Measurements from ENCODE around the gene EPHB1.

Gene EPHB1

DNA sequence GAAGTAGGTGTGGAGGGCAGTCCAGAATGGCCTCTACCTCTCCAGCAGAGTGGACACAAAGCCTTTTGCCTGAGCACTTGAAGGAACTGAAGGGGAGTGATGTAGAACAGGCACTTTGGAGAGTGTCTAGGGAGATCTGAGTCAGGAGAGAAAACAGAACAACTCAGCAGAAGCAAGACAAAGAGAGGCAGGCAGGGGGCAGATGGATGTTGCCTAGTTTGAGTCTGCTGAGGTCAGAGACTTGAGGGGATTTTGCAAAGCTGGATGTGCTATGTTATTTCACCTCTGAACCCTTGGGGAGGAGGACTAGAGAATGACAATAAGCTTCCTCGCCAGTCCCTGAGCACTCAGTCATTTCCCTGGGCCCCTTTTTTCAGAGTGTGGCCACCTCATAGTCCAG, 366.4 kb downstream of the EPHB1 start:
- no peak for DNase-seq (ENCODE audit: low spot score)

DNA sequence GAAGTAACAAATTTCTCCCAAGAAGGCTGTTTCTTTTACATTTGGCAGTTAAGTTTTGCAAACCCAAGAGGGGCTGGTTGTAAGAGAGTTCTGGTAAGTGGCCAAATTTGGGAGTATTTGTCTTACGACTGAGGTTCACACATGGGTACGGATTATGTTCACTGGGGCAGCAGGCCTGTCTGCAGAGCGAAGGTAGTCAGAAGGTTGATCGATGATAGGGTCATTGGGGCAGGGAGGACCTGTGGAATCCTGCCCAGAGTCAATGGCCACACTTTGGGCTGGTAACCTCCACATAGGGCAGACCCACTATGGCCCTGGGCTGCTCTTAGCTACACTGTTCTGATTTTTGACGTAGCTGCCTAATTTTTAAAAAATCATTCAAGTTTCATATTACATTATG, 368.6 kb downstream of the EPHB1 start:
- no peak for DNase-seq (ENCODE audit: low spot score)

DNA sequence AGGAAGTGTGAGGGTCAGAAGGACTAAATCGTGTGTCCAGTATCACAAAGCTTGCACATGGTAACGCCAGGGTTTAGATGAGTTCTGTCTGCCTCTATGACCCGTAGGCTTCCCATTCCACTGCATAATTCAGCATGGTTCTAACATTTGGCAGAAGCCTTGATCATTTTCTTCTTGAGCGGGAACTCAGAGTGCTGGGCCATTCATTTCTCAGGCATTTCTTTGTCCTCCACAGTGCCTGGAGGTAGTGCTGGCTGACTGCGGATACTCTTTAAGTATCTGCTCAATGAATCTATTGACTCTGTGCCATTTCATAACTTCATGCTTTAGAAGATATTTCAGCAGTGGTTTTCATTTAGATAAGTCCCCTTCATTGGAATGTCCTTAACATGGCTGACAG, 370.2 kb downstream of the EPHB1 start:
- no peak for DNase-seq (ENCODE audit: low spot score)

DNA sequence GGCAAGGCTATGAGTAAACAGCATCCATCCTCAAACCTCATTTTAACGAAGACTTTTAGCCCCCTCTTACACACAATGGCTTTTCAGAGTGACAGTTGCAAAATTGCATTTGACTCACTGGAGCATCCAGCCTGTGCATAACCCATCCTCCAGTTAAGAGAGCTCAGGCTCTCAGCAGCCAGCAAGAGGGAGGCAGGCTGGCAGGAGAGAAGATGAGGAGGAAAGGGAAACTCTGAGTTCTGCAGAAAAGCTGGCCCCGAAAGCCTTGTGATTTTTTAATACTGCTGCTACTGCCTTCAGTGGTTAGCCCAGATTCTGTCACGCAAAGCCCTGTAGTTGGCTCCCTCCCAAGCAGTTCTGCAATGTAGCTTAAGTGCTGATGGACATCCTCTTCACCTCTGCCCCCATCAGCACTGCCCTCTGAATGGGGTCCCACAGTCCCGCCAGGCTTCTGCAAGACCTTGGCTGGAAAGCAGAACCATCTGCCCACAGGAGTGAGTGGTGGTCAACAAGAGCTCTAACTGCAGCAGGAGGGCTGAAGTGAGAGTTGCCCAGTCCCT, 371.3 kb downstream of the EPHB1 start:
- no peak for DNase-seq (ENCODE audit: low spot score)

DNA sequence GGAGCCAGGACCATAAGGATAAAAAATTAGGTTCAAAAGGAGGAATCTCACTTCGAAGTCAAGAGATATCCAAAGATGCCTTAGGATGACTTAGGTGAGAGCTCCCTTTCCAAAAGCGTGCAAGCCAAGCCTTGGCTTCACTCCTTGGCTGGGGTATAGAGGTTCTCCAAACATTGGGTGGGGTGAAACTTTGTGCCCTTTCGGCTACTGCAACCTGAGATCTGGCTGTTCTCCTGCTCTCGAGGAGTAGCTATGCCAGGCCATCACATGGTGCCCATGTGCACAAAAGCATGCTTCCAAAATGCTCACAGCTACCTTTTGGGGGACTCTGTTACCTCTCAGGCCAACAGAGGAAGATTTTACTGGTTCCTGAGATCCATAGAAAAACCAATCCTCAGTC, 373.8 kb downstream of the EPHB1 start:
- DNase-seq (ENCODE audit: low spot score), result no peak

DNA sequence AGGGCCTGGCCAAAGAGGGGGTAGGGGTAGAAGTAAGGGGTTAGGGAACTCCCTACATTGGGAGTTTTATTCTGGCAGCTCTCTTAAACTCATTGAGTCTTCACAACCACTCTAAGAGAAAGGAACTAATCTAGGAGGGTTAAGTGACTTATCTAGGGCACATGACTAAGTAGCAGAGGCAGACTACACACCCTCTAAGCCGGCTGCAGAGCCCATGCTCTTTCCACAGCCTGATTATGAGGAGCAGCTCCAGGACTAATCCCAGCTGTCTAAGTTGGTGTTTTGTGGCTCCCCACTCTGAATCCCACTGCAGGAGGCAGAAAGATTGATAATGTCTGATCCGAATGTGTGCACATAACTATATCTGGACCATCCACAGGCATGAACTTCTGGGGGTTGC, 374.6 kb downstream of the EPHB1 start:
- no peak for DNase-seq (ENCODE audit: low spot score)

DNA sequence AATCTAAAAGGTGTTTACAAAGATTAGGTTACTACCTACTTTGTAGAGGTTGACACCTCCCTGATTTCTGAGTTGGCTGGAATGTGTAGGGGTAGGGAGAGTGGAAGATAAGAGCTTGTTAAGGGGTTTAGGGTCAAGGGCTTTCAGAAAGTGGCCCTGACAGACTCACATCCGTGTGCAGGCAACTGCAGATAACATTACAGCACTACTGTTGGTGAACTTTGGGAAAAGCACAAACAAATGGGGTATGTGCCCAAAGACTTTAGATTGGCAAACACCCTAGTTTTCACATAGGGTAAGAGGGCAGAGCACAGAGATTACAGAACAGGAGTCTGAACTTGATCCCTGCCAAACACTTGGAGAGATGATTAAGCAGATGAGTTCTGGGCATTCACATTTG, 375.7 kb downstream of the EPHB1 start:
- no peak for DNase-seq (ENCODE audit: low spot score)

DNA sequence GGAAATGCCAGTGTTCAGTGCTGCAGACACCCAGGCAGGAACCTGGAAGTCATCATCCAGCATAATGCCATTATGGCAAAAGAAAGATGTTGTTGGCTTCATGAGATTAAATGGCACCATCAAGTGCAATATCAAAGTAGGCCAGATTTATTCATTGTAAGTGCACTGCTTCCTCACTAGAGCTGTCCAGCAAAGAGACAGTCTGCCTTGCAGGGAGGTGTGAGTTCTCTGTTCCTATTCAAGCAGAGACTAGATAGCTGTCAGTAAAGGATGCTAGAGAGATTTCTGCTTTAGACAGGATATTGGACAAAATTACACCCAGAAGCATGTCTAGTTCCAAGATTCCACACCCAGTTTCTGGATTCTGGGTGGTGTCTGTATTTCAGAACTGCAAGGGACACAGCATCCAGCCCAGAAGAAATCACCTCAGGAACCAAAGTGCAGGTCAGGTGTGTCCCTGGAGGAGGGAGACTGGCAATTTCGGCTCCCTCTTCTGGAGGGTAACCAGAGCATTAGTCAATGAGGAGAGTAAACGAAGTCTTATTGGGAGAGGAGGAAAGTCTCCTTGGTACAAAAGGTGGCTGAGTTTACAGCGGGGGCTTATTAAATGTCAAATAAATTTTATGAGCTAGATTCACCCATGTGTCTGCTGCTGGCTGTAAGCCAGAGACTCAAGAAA, 377.3 kb downstream of the EPHB1 start:
- no peak for DNase-seq (ENCODE audit: low spot score)

DNA sequence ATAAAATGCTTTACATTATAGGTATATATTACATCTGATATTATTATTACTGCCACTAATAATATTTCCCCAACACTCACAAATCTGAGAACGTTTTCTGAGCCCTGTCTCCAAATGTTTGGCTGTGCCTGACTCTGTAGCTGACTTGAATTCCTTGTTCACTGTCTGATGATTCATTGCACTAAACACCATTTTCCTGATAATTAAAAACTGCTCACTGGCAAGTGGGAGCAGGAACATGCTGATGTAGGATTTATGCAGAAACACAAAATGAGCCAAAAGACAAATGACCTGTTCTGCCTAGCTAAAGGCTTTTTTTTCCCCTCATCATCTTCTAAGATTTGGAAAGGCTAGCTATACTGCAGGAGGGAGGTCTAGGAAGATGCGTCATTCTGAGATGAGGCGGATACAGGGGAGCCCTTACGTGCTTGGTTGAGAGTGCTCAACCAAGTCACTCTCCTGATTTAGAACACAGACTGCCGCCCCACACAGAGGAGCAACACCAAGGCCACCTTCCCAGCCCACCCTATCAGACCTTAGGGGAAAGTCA, 380.7 kb downstream of the EPHB1 start:
- peak; percentile 35 for DNase-seq (ENCODE audit: low spot score)

DNA sequence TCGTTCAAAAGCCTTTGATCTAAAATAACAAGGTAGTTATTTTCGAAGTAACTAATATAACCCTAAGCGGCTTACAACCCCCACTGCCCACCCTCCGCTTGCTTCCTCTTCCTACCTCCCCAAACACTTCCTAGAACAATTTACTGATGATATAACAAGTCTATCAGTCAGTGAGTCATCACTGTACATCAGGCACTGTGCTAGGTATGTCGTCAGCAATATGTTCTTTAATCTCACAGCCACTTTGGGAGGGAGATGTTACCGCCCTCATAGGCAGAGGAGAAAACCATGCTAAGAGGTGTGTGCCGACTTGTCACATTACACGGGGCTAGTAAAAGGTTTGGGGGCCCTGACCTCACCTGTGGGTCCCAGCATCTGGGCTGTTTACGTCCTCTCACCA, 381.8 kb downstream of the EPHB1 start:
- DNase-seq (ENCODE audit: low spot score), result no peak

DNA sequence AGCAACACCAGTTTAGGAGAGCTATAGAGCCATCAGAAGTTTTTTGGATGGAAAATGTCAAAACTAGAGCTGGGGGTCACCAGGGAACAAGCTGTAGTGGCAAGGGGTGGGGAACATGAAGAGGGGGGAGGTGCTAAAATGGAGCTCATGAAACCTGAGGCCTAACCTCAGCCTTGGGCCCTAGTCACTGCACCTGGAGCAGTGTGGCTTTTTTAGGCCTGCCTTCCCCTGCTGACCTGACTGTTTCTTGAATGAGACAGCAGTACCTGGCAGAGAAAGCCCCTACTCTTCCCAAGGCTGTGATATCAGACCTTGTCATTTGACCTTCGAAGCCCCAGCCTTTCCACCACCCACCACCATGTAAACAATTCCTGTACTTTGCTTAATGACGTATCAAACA, 383.5 kb downstream of the EPHB1 start:
- DNase-seq (ENCODE audit: low spot score), result no peak

DNA sequence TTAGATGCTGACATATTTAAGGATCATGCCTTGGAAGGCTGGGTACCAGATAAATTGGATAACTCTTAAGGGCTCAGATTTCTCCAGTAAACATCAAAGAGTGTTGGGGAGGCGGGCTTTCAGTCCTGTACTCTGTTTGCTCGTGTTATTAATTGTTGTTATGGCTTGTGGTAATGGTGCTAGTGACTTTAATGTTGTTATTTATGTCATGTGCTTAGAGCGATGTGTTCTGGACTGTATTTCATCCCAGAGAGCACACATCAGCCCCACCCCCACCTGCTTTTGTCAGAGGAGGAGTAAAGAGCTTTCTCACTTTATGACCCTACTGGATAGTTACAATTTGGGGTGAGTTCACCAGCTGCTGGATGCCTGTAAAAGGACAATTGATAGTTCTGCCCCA, 386.3 kb downstream of the EPHB1 start:
- DNase-seq (ENCODE audit: low spot score), result no peak

DNA sequence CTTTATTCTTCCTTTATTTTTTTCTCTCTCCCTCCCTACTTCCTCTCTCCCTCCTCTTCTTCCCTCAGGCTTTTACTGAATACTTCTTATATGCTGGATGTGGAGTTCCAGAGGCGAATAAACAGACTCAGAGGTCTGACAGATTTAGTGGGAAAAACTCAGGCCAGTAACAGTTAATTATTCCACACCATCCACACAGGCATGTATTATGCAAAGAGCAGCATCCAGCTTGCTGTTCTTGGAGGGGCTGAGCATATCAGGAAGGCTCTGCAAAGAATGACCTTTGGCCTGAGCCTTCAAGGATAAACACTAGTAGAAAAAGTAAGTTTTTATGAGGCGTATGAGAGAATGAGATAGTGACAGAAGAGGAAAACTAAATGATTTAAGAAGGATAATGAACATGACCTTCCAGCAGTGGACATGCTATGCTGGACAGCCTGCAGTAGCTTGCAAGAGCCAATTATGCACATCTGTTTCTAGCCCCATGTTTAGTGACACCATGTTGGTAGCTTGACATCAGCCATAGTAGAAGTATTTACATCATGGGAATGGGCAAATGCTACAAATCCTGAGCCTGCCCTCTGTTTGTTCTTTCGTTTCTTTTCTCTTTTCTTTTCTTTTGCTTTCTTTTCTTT, 387.4 kb downstream of the EPHB1 start:
- DNase-seq (ENCODE audit: low spot score), result no peak

DNA sequence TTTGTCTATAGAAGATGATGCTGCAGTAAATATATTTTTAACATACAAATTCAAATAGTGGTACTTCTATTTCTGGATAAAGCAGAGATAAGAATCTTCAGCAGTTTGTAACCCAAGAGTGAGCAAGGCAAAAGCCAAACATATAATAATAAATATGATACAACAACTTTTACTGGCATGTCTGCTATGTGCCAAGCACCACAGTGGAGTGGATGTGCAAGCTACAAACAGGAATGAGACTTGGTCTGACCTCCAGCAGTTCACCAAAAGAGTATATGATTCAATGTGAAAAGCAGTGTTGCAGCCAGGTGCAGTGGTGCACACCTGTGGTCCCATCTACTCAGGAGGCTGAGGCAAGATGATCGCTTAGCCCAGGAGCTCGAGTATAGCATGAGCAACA, 395.6 kb downstream of the EPHB1 start:
- DNase-seq (ENCODE audit: low spot score), result no peak

DNA sequence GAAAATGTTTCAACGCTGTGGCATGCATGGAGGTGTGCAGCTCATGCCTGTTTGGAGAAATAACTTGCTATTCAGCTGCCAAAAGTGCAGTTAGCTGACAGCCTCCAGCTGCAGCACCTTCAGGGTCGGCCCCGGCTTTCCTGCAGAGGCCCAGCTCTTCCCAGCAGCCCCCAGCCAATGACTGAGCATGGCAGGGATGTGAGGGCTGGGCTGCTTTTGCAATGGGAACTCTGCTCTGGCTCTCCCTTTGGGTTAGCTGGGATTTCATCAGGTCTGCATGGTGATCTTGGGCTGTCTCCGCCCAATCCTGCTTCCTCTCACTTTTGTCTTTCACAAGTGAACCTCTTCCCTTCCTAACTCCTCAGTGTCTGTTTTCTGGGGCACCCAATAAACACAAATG, 396.6 kb downstream of the EPHB1 start:
- no peak for DNase-seq (ENCODE audit: low spot score)

DNA sequence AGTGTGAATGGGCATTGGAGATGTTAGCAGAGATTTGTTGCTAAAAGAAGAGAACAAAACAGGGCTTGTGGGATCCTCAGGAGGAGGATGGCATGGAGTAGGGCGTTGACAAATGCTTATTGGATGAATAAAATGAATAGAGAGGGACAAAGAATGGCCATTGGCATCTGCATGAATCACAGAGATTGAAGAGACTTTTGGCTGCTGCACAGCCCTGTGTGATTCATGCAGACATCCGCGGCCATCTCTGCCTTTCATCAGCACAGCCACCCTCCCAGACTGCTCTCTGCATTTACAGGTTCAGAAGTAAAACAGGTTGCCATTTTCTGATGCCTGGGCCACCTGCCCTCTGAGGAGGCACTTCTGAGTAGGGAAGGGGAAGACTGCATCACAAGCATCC, 397.9 kb downstream of the EPHB1 start:
- peak; percentile 45 for DNase-seq (ENCODE audit: low spot score)

DNA sequence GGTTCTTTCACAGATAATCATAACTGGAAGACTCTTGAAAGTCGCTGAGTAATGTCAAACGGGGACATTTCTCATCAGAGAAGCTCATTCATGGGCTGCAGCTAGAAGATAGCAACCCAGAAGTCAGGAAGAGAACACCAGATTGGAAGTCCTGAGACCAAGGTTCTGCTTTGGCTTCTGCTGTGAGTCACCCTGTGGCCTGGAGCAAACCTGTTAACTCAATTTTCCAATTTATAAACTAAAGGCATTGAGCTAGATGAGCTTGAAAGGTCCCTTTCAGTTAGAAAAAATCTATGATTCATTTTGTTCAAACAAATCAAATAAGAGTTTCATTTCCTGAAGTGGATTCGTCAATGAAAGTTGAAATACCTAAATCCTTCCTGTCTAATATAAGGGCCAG, 402.2 kb downstream of the EPHB1 start:
- no peak for DNase-seq (ENCODE audit: low spot score)

DNA sequence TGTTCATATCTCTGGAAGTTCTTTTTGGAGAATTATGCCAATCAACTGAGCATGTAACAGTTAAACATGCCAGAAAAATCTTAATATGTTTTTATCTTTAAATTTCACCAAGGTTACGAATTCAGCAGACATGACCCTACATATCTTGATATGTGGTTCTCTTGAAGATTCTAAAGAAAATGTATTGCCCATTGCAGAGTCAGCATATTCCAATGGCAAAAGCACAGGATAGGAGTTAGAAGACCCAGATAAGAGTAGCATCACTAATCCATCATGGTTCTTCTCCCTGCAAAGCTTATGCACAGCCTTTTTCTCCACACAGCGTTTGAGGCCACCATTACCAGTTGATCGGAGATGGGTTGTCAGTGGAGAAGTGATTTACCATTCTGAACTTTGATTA, 402.8 kb downstream of the EPHB1 start:
- no peak for DNase-seq (ENCODE audit: low spot score)

DNA sequence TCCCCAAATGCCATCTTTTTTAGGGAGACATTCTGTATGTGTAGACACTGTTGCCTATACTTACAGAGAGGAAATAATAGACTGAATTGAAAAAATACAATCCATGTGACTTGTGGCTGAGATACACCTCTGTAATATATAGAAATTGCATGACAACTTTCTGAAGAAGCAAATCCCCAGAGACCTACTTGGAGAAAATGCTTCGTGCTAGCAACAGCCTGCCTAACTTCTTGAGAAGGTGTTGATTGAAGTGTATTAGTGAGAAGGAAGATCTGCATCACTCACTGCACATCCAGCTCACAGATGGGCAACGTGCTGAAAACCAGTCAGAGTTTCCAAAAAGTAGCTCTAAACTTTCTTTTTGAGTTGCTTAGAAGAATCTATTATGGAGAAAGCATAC, 404.1 kb downstream of the EPHB1 start:
- no peak for DNase-seq (ENCODE audit: low spot score)

DNA sequence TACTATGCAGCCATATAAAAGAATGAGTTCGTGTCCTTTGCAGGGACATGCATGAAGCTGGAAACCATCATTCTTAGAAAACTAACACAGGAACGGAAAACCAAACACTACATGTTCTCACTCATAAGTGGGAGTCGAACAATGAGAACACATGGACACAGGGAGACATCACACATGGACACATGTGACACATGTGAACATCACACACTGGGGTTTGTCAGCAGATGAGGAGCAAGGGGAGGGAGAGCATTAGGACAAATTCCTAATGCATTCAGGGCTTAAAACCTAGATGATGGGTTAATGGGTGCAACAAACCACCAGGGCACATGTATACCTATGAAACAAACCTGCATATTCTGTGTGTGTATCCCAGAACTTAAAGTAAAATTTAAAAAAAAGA, 408.0 kb downstream of the EPHB1 start:
- no peak for DNase-seq (ENCODE audit: low spot score)

DNA sequence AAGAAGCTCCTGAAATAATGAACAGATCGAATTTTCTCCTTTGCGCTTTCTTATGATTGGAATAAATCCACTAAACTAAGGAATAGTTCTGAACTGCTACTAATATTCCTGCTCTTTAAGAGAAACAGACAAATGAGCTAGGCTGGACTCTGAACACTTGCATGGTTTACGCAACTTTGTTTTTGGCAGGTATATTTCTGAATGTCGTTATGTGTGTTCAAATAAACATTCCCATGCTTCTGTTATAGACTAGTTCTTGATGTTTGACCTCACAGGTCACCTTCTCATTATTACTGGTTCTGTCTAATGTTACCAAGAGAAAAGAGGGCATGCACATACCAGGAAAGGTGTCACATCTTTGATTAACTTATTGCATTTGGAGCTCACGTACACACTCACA, 418.2 kb downstream of the EPHB1 start:
- DNase-seq (ENCODE audit: low spot score), result no peak

DNA sequence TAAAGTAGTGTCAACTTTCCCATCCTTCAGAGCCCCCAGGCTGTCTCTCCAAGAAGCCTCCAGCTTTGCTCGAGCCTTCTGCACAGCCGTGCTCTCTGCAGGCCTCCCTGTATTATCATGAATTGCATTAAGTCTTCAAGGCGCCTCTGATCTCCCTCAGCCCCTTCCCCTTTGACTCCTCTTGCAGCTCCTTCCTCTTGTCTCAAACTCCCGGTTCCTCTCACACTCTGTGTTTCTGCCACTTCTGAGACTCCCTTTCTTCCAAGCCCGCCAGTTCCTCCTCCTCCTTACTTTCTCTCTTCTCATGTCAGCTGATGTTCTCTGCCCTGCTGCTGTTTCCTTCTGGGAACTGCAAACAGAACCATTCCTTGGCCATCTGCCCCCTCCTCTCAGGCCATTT, 418.8 kb downstream of the EPHB1 start:
- no peak for DNase-seq (ENCODE audit: low spot score)

DNA sequence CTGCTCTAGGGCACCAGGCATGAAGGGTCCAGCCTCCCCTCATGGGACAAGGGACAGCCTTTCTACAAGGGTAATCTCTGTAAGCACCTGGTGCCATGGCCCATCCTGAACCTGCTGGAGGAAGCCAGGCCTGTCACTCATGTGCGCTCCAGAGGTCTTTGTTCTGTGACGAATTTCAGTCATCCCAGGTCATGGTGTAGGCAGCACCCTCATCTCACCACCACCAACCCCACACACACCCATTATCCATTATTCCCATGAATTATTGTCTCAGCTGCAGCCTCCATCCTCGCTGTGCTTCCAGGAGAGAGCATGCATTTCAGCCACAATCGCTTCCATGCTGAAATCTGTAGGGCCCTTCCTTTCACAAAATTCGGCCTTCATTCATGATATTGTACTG, 419.3 kb downstream of the EPHB1 start:
- DNase-seq (ENCODE audit: low spot score), result no peak

DNA sequence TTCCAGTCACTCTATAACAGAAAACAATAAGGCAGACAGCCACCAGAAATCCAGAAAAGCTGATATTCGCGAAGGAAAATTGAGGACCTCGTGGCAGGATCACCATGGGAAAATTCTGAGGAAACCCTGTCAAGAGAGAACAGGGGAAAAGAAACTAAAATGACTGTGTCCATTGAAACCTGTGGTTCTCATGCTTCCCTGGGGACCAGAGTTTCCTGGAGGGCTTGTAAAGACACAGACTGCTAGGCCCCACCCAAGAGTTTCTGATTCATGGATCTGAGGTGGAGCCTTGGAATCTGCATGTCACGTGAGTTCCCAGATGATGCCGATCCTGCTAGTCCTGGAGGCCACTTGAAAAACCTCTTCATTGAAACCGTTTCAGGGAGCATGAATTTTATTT, 420.5 kb downstream of the EPHB1 start:
- peak; percentile 35 for DNase-seq (ENCODE audit: low spot score)

Data from GM03348 (cell line).